Mesenchymal stem cell (in vitro differentiated cells and primary cell): ENCODE results near the gene HNRNPUL1.
A peak's percentile ranks its signal among the peaks of the same experiment; 100 is the strongest.

Experiments used
- DNase-seq: peaks from one replicate; pipeline ENCODE4 v3.0.0-alpha.2; 2013
- H2AFZ ChIP-seq: one replicate; pipeline ENCODE4 v1.6.1; 2013; ENCODE audit warnings: low read depth, mild to moderate bottlenecking, control low read depth, inconsistent platforms, low read length, moderate library complexity
- H2AK5ac ChIP-seq: 2 replicates; pipeline ENCODE4 v1.6.1; 2013; ENCODE audit warnings: low read length, moderate library complexity, mild to moderate bottlenecking, inconsistent platforms; ENCODE audit not compliant: severe bottlenecking
- H2BK120ac ChIP-seq: one replicate; pipeline ENCODE4 v1.6.1; 2013; ENCODE audit warnings: low read depth, mild to moderate bottlenecking, inconsistent platforms, low read length, moderate library complexity
- H2BK12ac ChIP-seq, 2 experiments: one replicate each; pipeline ENCODE4 v1.6.1; 2013; ENCODE audit warnings: inconsistent platforms in 2 of 2, low read length in 2 of 2, mild to moderate bottlenecking in 2 of 2, moderate library complexity in 2 of 2, control low read depth in 1 of 2
- H2BK15ac ChIP-seq: one replicate; pipeline ENCODE4 v1.6.1; 2013; ENCODE audit warnings: mild to moderate bottlenecking, low read depth, inconsistent platforms; ENCODE audit not compliant: poor library complexity, severe bottlenecking
- H2BK5ac ChIP-seq: 2 replicates; pipeline ENCODE4 v1.6.1; 2013; ENCODE audit warnings: low read depth, mild to moderate bottlenecking, low read length, control low read depth, inconsistent platforms; ENCODE audit not compliant: poor library complexity, severe bottlenecking
- H3K14ac ChIP-seq, 2 experiments: one replicate each; pipeline ENCODE4 v1.6.1; 2013; ENCODE audit warnings: inconsistent platforms in 2 of 2, low read length in 2 of 2, control low read depth in 1 of 2, mild to moderate bottlenecking in 1 of 2, moderate library complexity in 1 of 2
- H3K18ac ChIP-seq, 2 experiments: one replicate each; pipeline ENCODE4 v1.6.1; 2013; ENCODE audit warnings: inconsistent platforms in 2 of 2, low read length in 2 of 2, control low read depth in 1 of 2, low read depth in 1 of 2, mild to moderate bottlenecking in 1 of 2
- H3K23ac ChIP-seq, 2 experiments: one replicate each; pipeline ENCODE4 v1.6.1; 2013; ENCODE audit warnings: inconsistent platforms in 2 of 2, low read length in 2 of 2, mild to moderate bottlenecking in 2 of 2, moderate library complexity in 2 of 2, control low read depth in 1 of 2
- H3K27ac ChIP-seq: 2 replicates; pipeline ENCODE4 v1.5.1; 2013; ENCODE audit warnings: mild to moderate bottlenecking, moderate library complexity, low read length, control low read depth, inconsistent platforms; ENCODE audit not compliant: poor library complexity, severe bottlenecking
- H3K27me3 ChIP-seq, 2 experiments: 2 replicates each; pipeline versions ENCODE4 v1.6.1 to v1.7.0; 2013; ENCODE audit warnings: low read length in 2 of 2, mild to moderate bottlenecking in 2 of 2, moderate library complexity in 2 of 2, control low read depth in 1 of 2, inconsistent platforms in 1 of 2; ENCODE audit not compliant: control insufficient read depth in 1 of 2, insufficient read depth in 1 of 2
- H3K36me3 ChIP-seq, 2 experiments: 2 replicates each; pipeline versions ENCODE4 v1.6.1 to v1.7.0; 2013; ENCODE audit warnings: low read length in 2 of 2, control low read depth in 1 of 2, inconsistent platforms in 1 of 2, low read depth in 1 of 2, mild to moderate bottlenecking in 1 of 2; ENCODE audit not compliant: insufficient read depth in 2 of 2, control insufficient read depth in 1 of 2
- H3K4ac ChIP-seq, 2 experiments: one replicate each; pipeline ENCODE4 v1.6.1; 2013; ENCODE audit warnings: inconsistent platforms in 2 of 2, low read length in 2 of 2, mild to moderate bottlenecking in 2 of 2, moderate library complexity in 2 of 2, control low read depth in 1 of 2, low read depth in 1 of 2
- H3K4me1 ChIP-seq: 2 replicates; pipeline ENCODE4 v1.6.1; 2013; ENCODE audit warnings: low read depth, low read length, control low read depth; ENCODE audit not compliant: control insufficient read depth, insufficient read depth
- H3K4me2 ChIP-seq: 2 replicates; pipeline ENCODE4 v1.6.1; 2013; ENCODE audit warnings: low read length, mild to moderate bottlenecking, inconsistent platforms; ENCODE audit not compliant: poor library complexity, severe bottlenecking
- H3K4me3 ChIP-seq, 2 experiments: 2 replicates each; pipeline versions ENCODE4 v1.5.1 to v1.7.0; 2013; ENCODE audit warnings: low read length in 2 of 2, mild to moderate bottlenecking in 2 of 2, control low read depth in 1 of 2, low read depth in 1 of 2; ENCODE audit not compliant: insufficient read depth in 1 of 2
- H3K79me1 ChIP-seq: replicated peaks from 2 replicates; pipeline ENCODE4 v1.6.1; 2013; ENCODE audit warnings: mild to moderate bottlenecking, control low read depth, low read length, inconsistent platforms; ENCODE audit not compliant: poor library complexity, severe bottlenecking
- H3K9ac ChIP-seq: 2 replicates; pipeline ENCODE4 v1.7.0; 2013; ENCODE audit warnings: mild to moderate bottlenecking, low read length, moderate library complexity
- H3K9me3 ChIP-seq: 2 replicates; pipeline ENCODE4 v1.7.0; 2013; ENCODE audit warnings: mild to moderate bottlenecking, low read length; ENCODE audit not compliant: control insufficient read depth
- H4K8ac ChIP-seq: one replicate; pipeline ENCODE4 v1.6.1; 2013; ENCODE audit warnings: inconsistent platforms, mild to moderate bottlenecking, low read length, moderate library complexity
- H4K91ac ChIP-seq: one replicate; pipeline ENCODE4 v1.6.1; 2013; ENCODE audit warnings: mild to moderate bottlenecking, low read length, inconsistent platforms
- WGBS: methylation state at CpG from one replicate; pipeline ENCODE4 v1.1.7; 2013; ENCODE audit warnings: mixed read lengths; 5-methylcytosine and 5-hydroxymethylcytosine counted together

HNRNPUL1 gene

GRCh38 chr19:41318696-41319499, 54.7 kb downstream of the HNRNPUL1 start:
- no peak overlapping the region for H3K4me2 ChIP-seq

GRCh38 chr19:41319500-41320184, 55.5 kb downstream of the HNRNPUL1 start:
- whole genome bisulfite sequencing: 88% methylated on average over 18 of the region's 20 CpGs
- no peak overlapping the region for H3K4me2 ChIP-seq

More at GRCh38 chr19:41318696-41319499, 54.7 kb downstream of the HNRNPUL1 start:
- Histone ChIP-seq H2AFZ (no peak overlapping the region), H3K36me3 (peaks cover 66% of the 10 kb centered on the region in 2 experiments), H3K27me3 (no peaks in the 10 kb centered on the region), H2BK5ac (no peak overlapping the region), H2BK12ac (no peak overlapping the region), H2AK5ac (no peak overlapping the region), H2BK120ac (no peak overlapping the region), H3K79me1 (peaks cover 15% of the 10 kb centered on the region), H3K14ac (no peak overlapping the region), H3K18ac (no peak overlapping the region), H3K4me3 (no peak overlapping the region), H4K91ac (peak overlapping the region; percentile 3), H3K4me1 (peaks cover 40% of the 10 kb centered on the region), H3K4ac (no peak overlapping the region), H3K23ac (no peak overlapping the region), H3K9ac (no peak overlapping the region), H3K9me3 (no peaks in the 10 kb centered on the region), H2BK15ac (no peak overlapping the region), H3K27ac (no peak overlapping the region), H4K8ac (no peak overlapping the region)
- no peak for DNase-seq
- WGBS: 90% methylated on average over 19 of the region's 19 CpGs

GRCh38 chr19:41320185-41320518, 56.0 kb downstream of the HNRNPUL1 start:
- no peak overlapping the region for H2BK5ac ChIP-seq
- H2AFZ ChIP-seq: no peak overlapping the region
- H3K9me3 ChIP-seq: no peaks in the 10 kb centered on the region
- no peak overlapping the region for H3K27ac ChIP-seq
- H3K4me2 ChIP-seq: no peak overlapping the region
- no peak overlapping the region for H3K4me3 ChIP-seq
- H3K23ac ChIP-seq: no peak overlapping the region
- no peak overlapping the region for H2AK5ac ChIP-seq
- H4K91ac ChIP-seq: peak overlapping the region; percentile 5
- peaks cover 9% of the 10 kb centered on the region for H3K79me1 ChIP-seq
- H4K8ac ChIP-seq: no peak overlapping the region
- no peaks in the 10 kb centered on the region for H3K27me3 ChIP-seq
- H3K4me1 ChIP-seq: peaks cover 50% of the 10 kb centered on the region
- 91% methylated on average over 11 of the region's 11 CpGs for WGBS
- DNase-seq: no peak
- H3K36me3 ChIP-seq: peaks cover 57 to 58% of the 10 kb centered on the region in 2 experiments
- no peak overlapping the region for H2BK15ac ChIP-seq
- H3K14ac ChIP-seq: no peak overlapping the region
- H3K9ac ChIP-seq: no peak overlapping the region
- H3K18ac ChIP-seq: no peak overlapping the region
- H3K4ac ChIP-seq: no peak overlapping the region
- no peak overlapping the region for H2BK12ac ChIP-seq
- H2BK120ac ChIP-seq: no peak overlapping the region

More at GRCh38 chr19:41319500-41320184, 55.5 kb downstream of the HNRNPUL1 start:
- H3K18ac ChIP-seq: no peak overlapping the region
- no peak overlapping the region for H2BK15ac ChIP-seq
- H3K9me3 ChIP-seq: no peaks in the 10 kb centered on the region
- peaks cover 59 to 61% of the 10 kb centered on the region in 2 experiments for H3K36me3 ChIP-seq
- no peak overlapping the region for H2BK5ac ChIP-seq
- H3K23ac ChIP-seq: no peak overlapping the region
- peaks cover 11% of the 10 kb centered on the region for H3K79me1 ChIP-seq
- no peak overlapping the region for H2AK5ac ChIP-seq
- H3K9ac ChIP-seq: no peak overlapping the region
- no peak overlapping the region for H3K27ac ChIP-seq
- H2BK12ac ChIP-seq: no peak overlapping the region
- H4K91ac ChIP-seq: peak overlapping the region; percentile 5
- H2BK120ac ChIP-seq: no peak overlapping the region
- H3K27me3 ChIP-seq: no peaks in the 10 kb centered on the region
- DNase-seq: no peak
- H3K4me3 ChIP-seq: no peak overlapping the region
- no peak overlapping the region for H3K4ac ChIP-seq
- no peak overlapping the region for H4K8ac ChIP-seq
- H2AFZ ChIP-seq: no peak overlapping the region
- H3K14ac ChIP-seq: no peak overlapping the region
- H3K4me1 ChIP-seq: peaks cover 46% of the 10 kb centered on the region

- Histone ChIP-seq H2BK5ac (no peak overlapping the region), H3K4me2 (no peak overlapping the region), H2BK120ac (no peak overlapping the region), H2AK5ac (no peak overlapping the region), H2AFZ (no peak overlapping the region), H3K4me3 (no peak overlapping the region), H3K9ac (no peak overlapping the region), H3K14ac (no peak overlapping the region), H4K91ac (no peak overlapping the region), H2BK15ac (no peak overlapping the region), H3K23ac (no peak overlapping the region), H3K9me3 (no peaks in the 10 kb centered on the region), H3K79me1 (peaks cover 9% of the 10 kb centered on the region), H3K27me3 (no peaks in the 10 kb centered on the region), H3K27ac (no peak overlapping the region), H3K4me1 (peaks cover 55% of the 10 kb centered on the region), H2BK12ac (peak overlapping the region in 1 of 2 experiments; percentile 90), H3K18ac (no peak overlapping the region), H3K4ac (no peak overlapping the region), H3K36me3 (peaks cover 56 to 58% of the 10 kb centered on the region in 2 experiments), H4K8ac (no peak overlapping the region)
- 96% methylated on average over 4 of the region's 4 CpGs for WGBS
- no peak for DNase-seq
Observed at GRCh38 chr19:41320568-41320967, 56.4 kb downstream of the HNRNPUL1 start.
